Measurements from ENCODE around the gene SPTBN2.
"Not testable (repeated sequence)": the region's sequence is repeated elsewhere in the genome, so short reads cannot be mapped to it uniquely, and the experiment has no call there.

The SPTBN2 gene

GRCh38 chr11:66728693-66729385 lies at the start of gene SPTBN2:
TSS of gene SPTBN2 (minus strand) at chr11:66729216. CDS start at chr11:66721240, 7,976 bp downstream.
- DNase-seq, result no peak

GRCh38 chr11:66768818-66769217 lies 39.8 kb upstream of the SPTBN2 start:
- no peak for DNase-seq

GRCh38 chr11:66768088-66768521 lies 39.1 kb upstream of the SPTBN2 start:
- DNase-seq, result no peak

GRCh38 chr11:66767666-66768065 lies 38.6 kb upstream of the SPTBN2 start:
- no peak for DNase-seq

- no peak for DNase-seq
These were observed 37.7 kb upstream of the SPTBN2 start for GRCh38 chr11:66766681-66767080.

- no peak for DNase-seq
These were observed 33.1 kb upstream of the SPTBN2 start for GRCh38 chr11:66762088-66762487.

- no peak for DNase-seq
These were observed 23.1 kb upstream of the SPTBN2 start for GRCh38 chr11:66752148-66752547.

GRCh38 chr11:66749091-66749490 lies 20.1 kb upstream of the SPTBN2 start:
- no peak for DNase-seq

- no peak for DNase-seq
These were observed 18.5 kb upstream of the SPTBN2 start for GRCh38 chr11:66747480-66747879.

- no peak for DNase-seq
These were observed 16.6 kb upstream of the SPTBN2 start for GRCh38 chr11:66745356-66746235.

GRCh38 chr11:66744485-66745355 lies 15.7 kb upstream of the SPTBN2 start:
- DNase-seq, result no peak

GRCh38 chr11:66743271-66743968 lies 14.4 kb upstream of the SPTBN2 start:
- no peak for DNase-seq

- no peak for DNase-seq
These were observed 12.1 kb upstream of the SPTBN2 start for GRCh38 chr11:66741153-66741552.

GRCh38 chr11:66739983-66740382 lies 11.0 kb upstream of the SPTBN2 start:
- no peak for DNase-seq

- DNase-seq, result no peak
These were observed 5.2 kb upstream of the SPTBN2 start for GRCh38 chr11:66734215-66734614.

- DNase-seq, result no peak
These were observed 431 bp upstream of the SPTBN2 start for GRCh38 chr11:66729447-66729846.

GRCh38 chr11:66728038-66728692 lies 851 bp downstream of the SPTBN2 start:
- DNase-seq, result no peak

GRCh38 chr11:66727282-66728037 lies 1.6 kb downstream of the SPTBN2 start:
- no peak for DNase-seq

GRCh38 chr11:66725647-66726046 lies 3.4 kb downstream of the SPTBN2 start:
- no peak for DNase-seq

- DNase-seq, result no peak
These were observed 3.9 kb downstream of the SPTBN2 start for GRCh38 chr11:66725114-66725513.

GRCh38 chr11:66724167-66724566 lies 4.8 kb downstream of the SPTBN2 start:
- DNase-seq, result not testable (repeated sequence)

All from DMS 273 treated with DMSO at 0.1 percent for 48 hours (cell line).